Parathyroid adenoma (tissue), 2 donors: Measurements from ENCODE around the gene ME2.
"Not testable (repeated sequence)": the region's sequence is repeated elsewhere in the genome, so short reads cannot be mapped to it uniquely, and the experiment has no call there.

Source experiments
- H2AFZ ChIP-seq: fragments of 300-600 bp; sonication (generic); one replicate; pipeline ENCODE4 v1.7.0; 2017; ENCODE audit warnings: antibody characterized with exemption, mild to moderate bottlenecking
- H3K27ac ChIP-seq: fragments of 300-600 bp; sonication (generic); one replicate; pipeline ENCODE4 v1.7.0; 2017
- H3K27me3 ChIP-seq: fragments of 300-600 bp; sonication (generic); one replicate; pipeline ENCODE4 v1.7.0; 2017; ENCODE audit warnings: low read length; ENCODE audit not compliant: control insufficient read depth, insufficient read depth
- H3K36me3 ChIP-seq: fragments of 300-600 bp; sonication (generic); one replicate; pipeline ENCODE4 v1.7.0; 2017; ENCODE audit warnings: low read length; ENCODE audit not compliant: control insufficient read depth, insufficient read depth
- H3K4me1 ChIP-seq: fragments of 300-600 bp; sonication (generic); one replicate; pipeline ENCODE4 v1.7.0; 2017; ENCODE audit warnings: control low read depth
- H3K4me2 ChIP-seq: fragments of 300-600 bp; sonication (generic); one replicate; pipeline ENCODE4 v1.7.0; 2017; ENCODE audit warnings: low read length
- H3K4me3 ChIP-seq: fragments of 300-600 bp; sonication (generic); one replicate; pipeline ENCODE4 v1.7.0; 2017; ENCODE audit warnings: low read depth, low read length
- H3K79me2 ChIP-seq: fragments of 300-600 bp; sonication (generic); one replicate; pipeline ENCODE4 v1.7.0; 2017; ENCODE audit warnings: control low read depth
- H3K9ac ChIP-seq: fragments of 300-600 bp; sonication (generic); one replicate; pipeline ENCODE4 v1.7.0; 2017; ENCODE audit warnings: mild to moderate bottlenecking
- H3K9me3 ChIP-seq: fragments of 300-600 bp; sonication (generic); one replicate; pipeline ENCODE4 v1.7.0; 2017; ENCODE audit warnings: low read length; ENCODE audit not compliant: control insufficient read depth
- TF ChIP-seq, protein P1 (sequence below): fragments of 300-600 bp; sonication (generic); IDR thresholded peaks from one replicate; pipeline ENCODE4 v1.7.0; 2017; ENCODE audit warnings: antibody characterized with exemption, mild to moderate bottlenecking
- donor health status: primary hyperparathyroidism.

The ME2 gene

DNA sequence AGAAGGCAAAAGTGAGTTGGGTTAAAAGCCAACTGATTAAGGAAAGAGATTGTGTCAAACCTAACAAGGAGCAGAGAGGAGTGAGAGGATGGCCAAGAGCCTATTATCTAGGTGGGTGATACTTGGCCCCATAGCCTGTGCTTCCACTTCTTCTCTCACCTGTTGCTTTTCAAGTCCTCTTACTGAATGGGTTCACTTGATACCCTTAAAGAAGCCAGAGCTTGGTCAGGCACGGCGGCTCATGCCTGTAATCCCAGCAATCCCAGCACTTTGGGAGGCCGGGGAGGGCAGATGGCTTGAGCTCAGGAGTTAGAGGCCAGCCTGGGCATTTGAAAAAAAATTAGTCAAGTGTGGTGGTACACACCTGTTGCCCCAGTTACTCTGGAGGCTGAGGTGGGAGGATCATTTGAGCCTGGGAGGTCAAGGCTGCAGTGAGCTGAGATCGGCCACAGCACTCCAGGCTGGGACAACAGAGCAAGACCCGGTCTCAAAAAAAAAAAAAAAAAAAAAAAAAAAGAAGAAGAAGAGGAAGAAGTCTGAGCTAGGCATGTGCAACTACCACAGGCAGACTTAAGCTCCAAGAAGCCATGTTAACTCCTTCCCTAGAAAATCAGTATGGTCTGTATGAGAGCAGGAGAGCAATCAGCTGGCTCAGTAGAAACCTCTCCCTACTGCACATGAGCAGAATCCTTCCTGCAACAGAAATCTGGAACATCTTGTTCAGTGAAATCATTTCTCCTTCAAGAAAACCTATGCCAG is 28.4 kb upstream of the ME2 start:
- no peak overlapping the region for H3K4me2 ChIP-seq
- H3K4me3 ChIP-seq, result no peak overlapping the region
- H2AFZ ChIP-seq, result no peak overlapping the region
- no peaks in the 10 kb centered on the region for H3K79me2 ChIP-seq
- TF ChIP-seq, protein P1, sequence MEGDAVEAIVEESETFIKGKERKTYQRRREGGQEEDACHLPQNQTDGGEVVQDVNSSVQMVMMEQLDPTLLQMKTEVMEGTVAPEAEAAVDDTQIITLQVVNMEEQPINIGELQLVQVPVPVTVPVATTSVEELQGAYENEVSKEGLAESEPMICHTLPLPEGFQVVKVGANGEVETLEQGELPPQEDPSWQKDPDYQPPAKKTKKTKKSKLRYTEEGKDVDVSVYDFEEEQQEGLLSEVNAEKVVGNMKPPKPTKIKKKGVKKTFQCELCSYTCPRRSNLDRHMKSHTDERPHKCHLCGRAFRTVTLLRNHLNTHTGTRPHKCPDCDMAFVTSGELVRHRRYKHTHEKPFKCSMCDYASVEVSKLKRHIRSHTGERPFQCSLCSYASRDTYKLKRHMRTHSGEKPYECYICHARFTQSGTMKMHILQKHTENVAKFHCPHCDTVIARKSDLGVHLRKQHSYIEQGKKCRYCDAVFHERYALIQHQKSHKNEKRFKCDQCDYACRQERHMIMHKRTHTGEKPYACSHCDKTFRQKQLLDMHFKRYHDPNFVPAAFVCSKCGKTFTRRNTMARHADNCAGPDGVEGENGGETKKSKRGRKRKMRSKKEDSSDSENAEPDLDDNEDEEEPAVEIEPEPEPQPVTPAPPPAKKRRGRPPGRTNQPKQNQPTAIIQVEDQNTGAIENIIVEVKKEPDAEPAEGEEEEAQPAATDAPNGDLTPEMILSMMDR, result no peak
- no peak overlapping the region for H3K9ac ChIP-seq
- no peak overlapping the region for H3K27ac ChIP-seq
- no peaks in the 10 kb centered on the region for H3K27me3 ChIP-seq
- H3K4me1 ChIP-seq, result no peaks in the 10 kb centered on the region
- no peaks in the 10 kb centered on the region for H3K36me3 ChIP-seq
- H3K9me3 ChIP-seq, result no peaks in the 10 kb centered on the region

DNA sequence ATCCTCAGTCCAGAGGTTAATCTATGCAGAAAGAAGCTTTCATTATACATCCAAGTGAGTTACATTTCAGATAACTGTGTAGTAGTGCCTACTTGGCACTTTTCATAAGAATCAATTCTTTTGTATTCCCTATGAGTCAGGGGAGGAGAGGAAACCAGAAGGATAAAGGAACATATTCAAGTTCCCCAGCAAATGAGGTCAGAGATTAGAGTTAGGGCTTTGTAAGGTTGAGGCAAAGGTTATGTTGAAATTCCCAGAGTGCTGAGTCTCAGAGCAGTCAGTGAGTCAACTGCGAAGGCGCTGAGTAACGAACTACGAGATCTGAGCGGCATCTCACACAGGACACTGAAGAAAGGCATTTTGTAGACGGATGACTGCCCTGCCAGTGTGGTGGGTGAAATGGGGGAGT is 25.1 kb upstream of the ME2 start:
- Histone ChIP-seq H3K9me3 (no peaks in the 10 kb centered on the region), H3K79me2 (no peaks in the 10 kb centered on the region), H3K9ac (no peak overlapping the region), H2AFZ (no peak overlapping the region), H3K4me3 (no peak overlapping the region), H3K27ac (no peak overlapping the region), H3K4me1 (no peaks in the 10 kb centered on the region), H3K36me3 (no peaks in the 10 kb centered on the region), H3K4me2 (no peak overlapping the region), H3K27me3 (no peaks in the 10 kb centered on the region)
- TF ChIP-seq, protein P1, result no peak

DNA sequence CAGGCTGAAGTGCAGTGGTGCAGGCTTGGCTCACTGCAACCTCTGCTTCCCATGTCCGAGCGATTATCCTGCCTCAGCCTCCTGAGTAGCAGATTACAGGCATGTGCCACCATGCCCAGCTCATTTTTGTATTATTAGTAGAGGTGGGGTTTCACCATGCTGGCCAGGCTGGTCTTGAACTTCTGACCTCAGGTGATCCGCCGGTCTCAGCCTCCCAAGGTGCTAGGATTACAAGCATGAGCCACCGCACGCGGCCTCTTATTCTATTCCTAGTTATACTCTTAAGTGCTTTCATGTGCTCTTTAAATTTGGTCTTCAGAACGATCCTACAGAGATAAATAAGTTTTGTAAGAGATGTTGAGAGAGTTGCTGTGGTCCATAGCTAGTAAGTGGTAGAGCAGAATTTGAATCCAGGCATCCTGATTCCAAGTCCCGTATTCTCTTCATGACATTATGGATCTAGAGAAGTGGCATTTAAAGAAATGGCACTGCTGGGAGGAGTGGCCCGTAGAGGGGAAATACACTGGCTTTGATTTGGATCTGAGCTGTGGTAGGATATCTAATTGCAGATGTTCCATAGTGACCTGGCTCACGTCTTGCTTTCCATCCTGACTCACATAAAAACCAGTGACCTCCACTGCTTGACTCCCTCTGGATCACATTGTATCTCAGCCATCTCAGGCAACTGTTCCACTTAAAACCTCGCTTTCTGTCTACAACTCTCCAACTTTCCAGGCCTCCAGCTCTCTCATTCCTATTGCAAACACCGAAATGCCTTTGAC is 22.8 kb upstream of the ME2 start:
- no peaks in the 10 kb centered on the region for H3K4me1 ChIP-seq
- H3K4me2 ChIP-seq, result no peak overlapping the region
- H2AFZ ChIP-seq, result peak overlapping the region; percentile 43
- no peaks in the 10 kb centered on the region for H3K36me3 ChIP-seq
- H3K4me3 ChIP-seq, result no peak overlapping the region
- H3K27ac ChIP-seq, result peak overlapping the region; percentile 4
- no peaks in the 10 kb centered on the region for H3K9me3 ChIP-seq
- H3K79me2 ChIP-seq, result no peaks in the 10 kb centered on the region
- no peaks in the 10 kb centered on the region for H3K27me3 ChIP-seq
- TF ChIP-seq, protein P1, result no peak
- no peak overlapping the region for H3K9ac ChIP-seq

DNA sequence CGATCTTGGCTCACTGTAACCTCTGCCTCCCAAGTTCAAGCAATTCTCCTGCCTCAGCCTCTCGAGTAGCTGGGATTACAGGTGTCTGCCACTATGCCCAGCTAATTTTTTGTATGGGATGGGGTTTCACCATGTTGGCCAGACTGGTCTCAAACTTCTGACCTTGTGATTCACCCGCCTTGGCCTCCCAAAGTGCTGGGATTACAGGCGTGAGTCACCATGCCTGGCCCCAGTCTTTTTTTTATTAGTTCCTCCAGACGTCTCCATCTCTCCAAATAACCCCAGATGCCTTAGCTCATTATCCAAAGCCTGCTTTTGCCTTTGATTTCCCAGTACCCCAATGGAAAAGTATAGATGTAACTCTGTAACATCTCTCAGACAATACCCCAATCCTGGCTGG is 21.8 kb upstream of the ME2 start:
- not testable (repeated sequence) for H3K27me3 ChIP-seq, H3K9ac ChIP-seq, H3K36me3 ChIP-seq, H3K79me2 ChIP-seq, H3K4me2 ChIP-seq, H3K4me1 ChIP-seq, H3K9me3 ChIP-seq, H3K4me3 ChIP-seq, H3K27ac ChIP-seq
- H2AFZ ChIP-seq, result peak overlapping the region; percentile 23

DNA sequence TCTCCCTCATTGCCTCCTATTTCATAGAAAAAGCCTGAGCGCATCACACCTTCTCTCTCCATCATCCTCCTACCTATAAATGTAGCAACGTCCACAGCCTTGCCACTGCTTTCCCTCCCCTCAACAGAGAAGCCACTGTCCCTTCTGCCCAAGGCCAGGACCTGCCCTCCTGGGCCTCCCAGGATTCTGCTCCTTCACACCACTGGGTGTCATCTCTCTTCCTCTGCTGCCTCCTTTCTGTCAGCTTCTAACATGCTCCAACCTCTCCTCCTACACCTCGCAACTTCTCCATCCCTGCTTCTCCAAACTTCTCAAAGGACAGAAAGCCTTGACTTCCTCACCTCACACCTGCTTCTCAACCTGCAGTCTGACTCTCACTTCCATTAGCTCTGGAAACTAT is 21.2 kb upstream of the ME2 start:
- Histone ChIP-seq H3K27me3 (no peaks in the 10 kb centered on the region), H3K9ac (no peak overlapping the region), H3K4me3 (no peak overlapping the region), H3K9me3 (no peaks in the 10 kb centered on the region), H2AFZ (peak overlapping the region; percentile 23), H3K79me2 (no peaks in the 10 kb centered on the region), H3K4me1 (no peaks in the 10 kb centered on the region), H3K36me3 (no peaks in the 10 kb centered on the region), H3K4me2 (no peak overlapping the region), H3K27ac (no peak overlapping the region)
- TF ChIP-seq, protein P1, result peak; percentile 8
